GM12873 (cell line): ENCODE data around the gene CLIC3.

Experiments
- CTCF ChIP-seq: IDR thresholded peaks from 2 replicates; pipeline ENCODE4 v1.5.1; 2012; ENCODE audit warnings: low read depth, mild to moderate bottlenecking, moderate library complexity, low read length, control low read depth; ENCODE audit not compliant: insufficient read depth; ENCODE audit errors: missing control alignments

Gene CLIC3

GRCh38 chr9:137014166-137014565, 17.8 kb upstream of the CLIC3 start:
- no peak for TF ChIP-seq CTCF

- TF ChIP-seq CTCF = no peak
These were observed 17.2 kb upstream of the CLIC3 start for GRCh38 chr9:137013571-137013940.

- no peak for TF ChIP-seq CTCF
These were observed 16.6 kb upstream of the CLIC3 start for GRCh38 chr9:137012694-137013570.

GRCh38 chr9:137011907-137012675, 15.7 kb upstream of the CLIC3 start:
- no peak for TF ChIP-seq CTCF

- no peak for TF ChIP-seq CTCF
These were observed 14.8 kb upstream of the CLIC3 start for GRCh38 chr9:137011156-137011555.

- TF ChIP-seq CTCF = no peak
These were observed 13.8 kb upstream of the CLIC3 start for GRCh38 chr9:137009938-137010732.

- no peak for TF ChIP-seq CTCF
These were observed 12.8 kb upstream of the CLIC3 start for GRCh38 chr9:137009217-137009616.
